GM21360 (cell line): ENCODE data around the gene PEX3.
"Not testable (repeated sequence)": the region's sequence is repeated elsewhere in the genome, so short reads cannot be mapped to it uniquely, and the experiment has no call there.

Experiments
- ATAC-seq: cut with Tn5 transposase; IDR thresholded peaks from one replicate; pipeline ENCODE4 v1.9.1; 2021; ENCODE audit warnings: mild to moderate bottlenecking, moderate library complexity; ENCODE audit not compliant: unreplicated experiment

Gene PEX3

GRCh38 chr6:143443096-143443495, 7.5 kb upstream of the PEX3 start:
- no peak for ATAC-seq

GRCh38 chr6:143447865-143448264, 2.7 kb upstream of the PEX3 start:
- ATAC-seq, result not testable (repeated sequence)

- ATAC-seq, result no peak
Measured at GRCh38 chr6:143449082-143449713, 1.4 kb upstream of the PEX3 start.

- ATAC-seq, result peak; percentile 6
Measured at GRCh38 chr6:143449714-143450452, 722 bp upstream of the PEX3 start.

- ATAC-seq, result no peak
Measured at GRCh38 chr6:143451531-143451930, 926 bp downstream of the PEX3 start.

GRCh38 chr6:143457563-143458359, 7.2 kb downstream of the PEX3 start:
- no peak for ATAC-seq

GRCh38 chr6:143465546-143465945, 14.9 kb downstream of the PEX3 start:
- ATAC-seq, result no peak

GRCh38 chr6:143468026-143468425, 17.4 kb downstream of the PEX3 start:
- no peak for ATAC-seq

GRCh38 chr6:143468823-143469222, 18.2 kb downstream of the PEX3 start:
- not testable (repeated sequence) for ATAC-seq

GRCh38 chr6:143471822-143472221, 21.2 kb downstream of the PEX3 start:
- ATAC-seq, result no peak

- no peak for ATAC-seq
Measured at GRCh38 chr6:143476545-143476944, 25.9 kb downstream of the PEX3 start.

GRCh38 chr6:143478479-143479062, 28.0 kb downstream of the PEX3 start:
- no peak for ATAC-seq

- ATAC-seq, result no peak
Measured at GRCh38 chr6:143482593-143482992, 32.0 kb downstream of the PEX3 start.

GRCh38 chr6:143485967-143486366, 35.4 kb downstream of the PEX3 start:
- ATAC-seq, result no peak

- ATAC-seq, result no peak
Measured at GRCh38 chr6:143486752-143487151, 36.1 kb downstream of the PEX3 start.

- ATAC-seq, result no peak
Measured at GRCh38 chr6:143490244-143490643, 39.6 kb downstream of the PEX3 start.

GRCh38 chr6:143490775-143491174, 40.2 kb downstream of the PEX3 start:
- ATAC-seq, result no peak

- ATAC-seq, result no peak
Measured at GRCh38 chr6:143496974-143497373, 46.4 kb downstream of the PEX3 start.

GRCh38 chr6:143498428-143498827, 47.8 kb downstream of the PEX3 start:
- ATAC-seq, result no peak

GRCh38 chr6:143501851-143502250, 51.2 kb downstream of the PEX3 start:
- no peak for ATAC-seq

GRCh38 chr6:143504369-143504768, 53.8 kb downstream of the PEX3 start:
- ATAC-seq, result no peak
